Activated gamma-delta T cell (primary cell): Measurements from ENCODE around the gene ATG2B.
"Not testable (repeated sequence)": the region's sequence is repeated elsewhere in the genome, so short reads cannot be mapped to it uniquely, and the experiment has no call there.

Experiments
- DNase-seq: peaks from one replicate; lab custom pipeline; 2025; lab: John Stamatoyannopoulos, UW

Gene ATG2B

DNA sequence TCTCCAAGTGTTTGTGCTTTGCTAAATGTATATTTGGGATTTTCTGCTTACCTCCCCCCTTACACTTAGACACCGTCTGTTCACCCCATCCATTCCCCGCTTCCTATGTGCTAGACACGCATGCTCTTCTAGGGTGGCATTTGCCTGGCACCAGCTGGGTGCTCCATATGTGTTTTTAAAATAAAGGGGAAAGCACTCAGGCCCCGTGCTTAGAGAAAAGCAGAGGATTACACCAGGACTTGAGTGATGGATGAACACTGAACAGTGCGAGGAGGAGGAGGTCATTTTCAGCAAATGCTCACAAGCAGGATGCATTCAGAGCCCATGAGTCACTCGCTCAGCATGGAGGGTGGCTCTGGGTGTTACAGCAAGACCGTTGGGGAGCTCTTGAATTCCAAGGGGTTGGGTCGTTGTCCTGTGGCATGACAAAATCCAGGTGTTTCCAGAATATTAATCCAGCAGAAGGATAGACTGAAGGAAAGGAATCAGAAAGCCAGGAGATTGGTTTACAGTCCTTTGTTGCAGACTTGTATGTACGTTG lies 110.1 kb downstream of the ATG2B start:
- no peak for DNase-seq

DNA sequence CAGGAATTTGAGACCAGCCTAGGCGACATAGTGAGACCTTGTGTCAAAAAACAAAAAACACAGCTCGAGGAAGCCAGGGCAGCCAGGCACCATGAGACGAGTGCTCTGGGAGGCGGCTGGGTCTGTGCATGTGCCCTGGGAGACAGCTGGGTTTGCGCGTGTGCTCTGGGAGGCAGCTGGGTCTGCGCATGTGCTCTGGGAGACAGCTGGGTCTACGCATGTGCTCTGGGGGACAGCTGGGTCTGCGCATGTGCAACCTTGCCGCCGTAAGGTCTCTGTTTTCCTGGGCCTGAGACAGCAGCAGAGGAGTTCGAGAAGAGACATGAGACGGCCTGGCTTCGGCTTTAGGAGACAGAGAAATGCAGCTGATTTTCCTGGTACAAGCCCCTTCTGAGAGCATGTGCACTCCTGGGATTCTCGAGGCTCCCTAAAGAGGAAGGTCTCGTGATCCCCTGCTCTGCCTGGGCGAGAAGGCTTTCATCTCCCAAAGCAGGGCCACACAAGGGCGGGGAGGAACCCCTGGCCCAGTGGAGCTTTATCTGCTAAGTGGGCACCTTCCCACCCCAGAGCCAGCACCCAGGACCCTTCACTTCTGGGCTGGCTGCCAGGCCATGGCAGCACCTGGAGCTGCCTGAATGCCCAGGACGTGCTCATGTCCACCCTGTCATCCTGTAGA lies 110.7 kb downstream of the ATG2B start:
- no peak for DNase-seq

DNA sequence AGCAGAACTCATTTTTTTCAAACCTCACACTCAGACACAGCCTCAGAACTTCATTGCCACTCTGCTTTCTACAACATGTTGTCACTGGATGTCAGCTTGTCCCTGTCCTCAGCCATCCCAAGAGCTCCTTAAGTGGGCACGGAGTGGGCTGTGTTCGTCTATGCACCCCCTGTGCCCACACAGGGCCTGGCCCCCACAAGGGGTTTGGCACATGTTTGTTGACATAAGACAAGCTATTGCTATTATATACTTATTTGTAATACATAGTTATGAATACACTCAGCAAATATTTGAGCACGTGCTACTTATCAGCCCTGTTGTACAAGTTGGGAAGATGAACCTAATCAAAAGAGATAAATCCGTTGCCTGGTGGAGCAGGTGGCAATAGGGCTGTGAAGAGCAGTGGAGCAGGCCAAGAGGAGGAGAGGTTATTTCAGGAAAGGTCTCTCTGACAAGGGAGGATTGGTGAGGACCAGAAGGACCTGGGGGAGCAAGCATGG lies 111.4 kb downstream of the ATG2B start:
- no peak for DNase-seq

- DNase-seq, result no peak
These were observed 112.7 kb downstream of the ATG2B start for GRCh38 chr14:96250485-96250884.

DNA sequence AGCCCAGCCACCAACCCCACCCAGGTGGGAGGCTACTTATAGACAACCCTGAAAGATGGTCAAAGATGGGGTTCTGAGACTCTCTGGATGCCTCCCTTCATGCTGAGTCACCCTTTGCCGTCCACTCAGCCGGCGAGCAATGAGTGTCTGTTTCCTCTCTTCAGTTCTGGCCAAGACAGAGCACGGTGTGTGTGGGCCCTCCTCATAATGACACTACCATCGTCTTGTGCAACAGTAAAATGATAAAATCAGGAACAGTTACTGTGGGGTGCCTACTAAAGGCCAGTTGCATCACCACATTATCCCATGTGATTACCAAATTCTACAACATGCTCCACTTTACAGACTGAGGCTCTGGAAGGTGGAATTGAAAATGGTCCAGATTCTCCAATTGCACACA lies 114.1 kb downstream of the ATG2B start:
- no peak for DNase-seq

DNA sequence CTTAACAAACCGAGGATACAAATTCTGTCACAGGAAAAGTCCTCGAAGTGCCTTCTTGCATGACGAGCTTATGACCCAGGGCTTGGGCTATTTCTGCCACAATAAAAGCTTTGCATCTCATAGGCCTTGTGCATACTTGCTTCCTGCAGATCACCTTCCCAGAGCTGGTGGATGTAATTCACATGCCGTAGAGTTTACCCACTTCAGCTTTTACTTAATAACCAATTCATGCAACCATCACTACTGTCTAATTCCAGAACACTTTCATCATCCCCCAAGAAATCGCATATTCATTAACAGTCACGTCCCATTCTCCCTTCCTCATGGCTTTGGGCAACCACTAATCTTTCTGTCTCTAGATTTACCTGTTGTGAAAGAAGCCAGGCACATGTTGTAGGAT lies 116.1 kb downstream of the ATG2B start:
- DNase-seq, result no peak

GRCh38 chr14:96246539-96246847 lies 116.6 kb downstream of the ATG2B start:
- DNase-seq, result no peak

DNA sequence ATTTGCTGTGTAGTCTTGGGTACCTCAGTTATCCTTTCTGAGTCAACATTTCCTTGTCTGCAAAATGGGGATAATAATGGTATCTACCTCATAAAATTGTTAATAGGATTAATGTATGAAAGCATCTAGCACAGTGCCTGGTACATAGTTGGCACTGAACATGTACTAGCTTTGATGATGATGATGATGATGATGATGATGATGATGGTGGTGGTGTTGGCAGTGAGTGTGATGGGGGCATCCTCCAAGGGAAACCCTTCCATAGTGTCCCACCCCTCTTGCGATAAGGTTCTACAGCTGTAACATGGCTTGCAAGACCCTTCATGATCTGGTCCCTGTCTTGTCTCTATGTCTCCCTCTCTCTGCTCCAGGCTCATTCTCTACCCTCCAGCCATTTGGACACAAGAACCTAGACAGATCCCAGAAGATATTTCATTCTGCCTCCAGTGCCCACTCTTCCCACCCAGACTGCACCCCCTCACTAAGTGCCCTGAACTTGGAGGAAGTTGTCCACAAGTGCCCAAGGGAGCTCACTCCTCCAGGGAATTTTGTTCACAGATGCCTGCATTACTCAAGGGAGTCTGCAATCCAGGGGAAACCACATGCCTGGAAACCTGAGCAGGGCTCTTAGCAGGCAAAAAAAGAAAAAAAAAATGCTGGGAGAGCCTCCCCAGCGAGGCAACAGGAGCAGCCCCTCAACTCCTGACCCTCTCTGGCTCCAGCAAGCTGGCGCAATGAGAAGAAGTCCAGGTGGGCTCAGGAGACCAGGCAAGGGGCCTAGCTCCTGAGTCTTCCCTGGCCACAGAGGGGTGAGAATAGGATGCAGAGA lies 117.2 kb downstream of the ATG2B start:
- DNase-seq, result no peak

- DNase-seq, result not testable (repeated sequence)
These were observed 118.1 kb downstream of the ATG2B start for GRCh38 chr14:96245074-96245473.

DNA sequence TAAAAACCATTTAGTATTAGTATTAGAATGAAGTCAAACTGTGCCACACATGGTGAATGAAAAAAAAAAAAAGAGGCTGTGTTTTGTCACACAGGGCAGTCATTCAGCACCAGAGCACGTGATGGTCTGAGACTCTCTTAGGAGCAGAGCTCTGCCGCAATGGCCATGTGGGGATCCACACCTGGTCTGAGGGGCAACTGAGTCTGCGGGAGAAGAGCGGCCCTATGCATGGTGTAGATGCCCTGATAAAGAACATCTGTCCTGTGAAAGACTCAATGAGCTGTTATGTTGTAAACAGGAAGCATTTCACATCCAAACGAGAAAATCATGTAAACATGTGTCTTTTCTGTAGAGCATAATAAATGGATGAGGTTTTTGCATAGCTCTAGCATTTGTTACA lies 119.4 kb downstream of the ATG2B start:
- DNase-seq, result no peak

- DNase-seq, result no peak
These were observed 121.0 kb downstream of the ATG2B start for GRCh38 chr14:96242126-96242525.

- DNase-seq, result no peak
These were observed 122.5 kb downstream of the ATG2B start for GRCh38 chr14:96240641-96241040.

GRCh38 chr14:96239711-96240141 lies 123.4 kb downstream of the ATG2B start:
- DNase-seq, result no peak

GRCh38 chr14:96238676-96239265 lies 124.4 kb downstream of the ATG2B start:
- DNase-seq, result no peak

DNA sequence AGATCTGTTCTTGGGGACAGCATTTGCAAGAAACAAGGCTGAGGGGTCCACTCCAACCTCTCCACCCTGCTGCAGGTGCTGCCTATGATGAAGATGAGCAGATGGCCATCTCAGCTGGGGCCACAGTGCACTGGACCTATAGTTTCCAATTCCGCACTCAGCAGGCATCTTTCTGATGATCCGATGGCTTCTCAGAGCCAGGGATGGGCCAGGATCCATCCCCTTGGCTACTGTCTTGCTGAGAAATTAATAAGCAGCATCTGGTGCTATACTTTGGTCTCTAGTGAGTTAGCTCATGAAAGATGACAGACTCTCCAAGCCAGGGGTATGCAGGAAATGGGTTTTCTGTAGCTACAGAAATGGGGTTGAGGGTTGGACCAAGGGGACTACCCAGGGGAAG lies 125.5 kb downstream of the ATG2B start:
- DNase-seq, result no peak

- no peak for DNase-seq
These were observed 127.7 kb downstream of the ATG2B start for GRCh38 chr14:96235426-96235825.

DNA sequence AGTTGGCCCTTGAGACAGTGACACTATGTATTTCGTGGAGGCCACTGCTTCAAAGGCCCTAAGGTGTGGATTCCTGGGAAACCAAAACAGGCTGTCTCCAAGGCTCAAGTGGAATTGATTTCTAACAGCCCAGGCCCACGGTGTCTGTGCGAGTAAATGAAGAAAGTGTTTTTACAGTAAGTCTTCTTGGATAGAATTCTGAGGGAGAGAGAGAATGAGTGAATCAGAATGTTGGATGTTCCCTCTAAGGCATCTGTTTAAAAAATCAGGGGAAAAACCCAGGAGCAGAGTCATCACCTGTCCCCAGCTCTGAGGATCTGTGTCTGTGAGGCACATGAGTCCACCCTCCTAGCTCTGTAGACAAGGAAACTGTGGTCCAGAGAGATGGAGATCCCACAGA lies 129.5 kb downstream of the ATG2B start:
- DNase-seq, result no peak

GRCh38 chr14:96232506-96232905 lies 130.6 kb downstream of the ATG2B start:
- DNase-seq, result no peak

GRCh38 chr14:96231526-96232130 lies 131.5 kb downstream of the ATG2B start:
- DNase-seq, result no peak

DNA sequence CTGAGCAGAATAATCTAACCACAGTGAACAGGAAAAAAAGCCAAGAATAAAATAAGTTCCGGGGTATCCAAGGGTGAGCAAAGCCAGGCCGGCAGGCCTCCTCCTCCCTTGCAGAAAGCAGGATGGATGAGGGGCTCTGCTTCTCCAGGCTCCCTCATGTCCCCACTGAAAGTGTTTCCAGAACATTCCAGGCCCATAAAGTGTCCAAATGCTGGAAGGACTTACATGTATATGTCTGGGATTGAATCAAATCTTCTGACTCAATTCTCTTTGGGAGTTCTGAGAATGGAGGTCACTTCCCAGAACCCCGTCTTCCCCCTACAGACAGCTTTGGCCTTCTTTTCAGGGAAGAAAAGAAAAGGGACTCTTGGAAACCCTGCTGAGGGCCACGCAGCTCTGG lies 132.1 kb downstream of the ATG2B start:
- DNase-seq, result no peak

DNA sequence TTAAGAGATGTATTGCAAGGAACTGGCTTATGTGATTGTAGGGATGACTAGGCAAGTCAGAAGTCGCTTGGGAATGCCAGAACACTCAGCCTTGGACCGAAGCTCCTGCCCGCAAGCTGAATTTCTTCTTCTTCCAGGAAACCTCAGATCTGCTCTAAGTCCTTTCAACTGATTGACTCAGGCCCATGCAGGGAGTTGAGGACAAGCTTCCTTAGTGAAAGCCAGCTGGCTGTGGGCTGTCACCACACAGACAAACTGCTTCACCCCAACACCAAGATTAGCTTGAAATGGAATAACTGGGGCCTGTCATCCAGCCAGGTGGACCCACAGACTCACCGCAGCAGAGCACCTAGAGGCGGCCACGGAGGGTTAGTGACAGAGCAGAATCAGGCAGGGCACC lies 133.8 kb downstream of the ATG2B start:
- DNase-seq, result no peak
